Jurkat, Clone E6-1 (cell line): ENCODE data around the gene PRKN.

Experiments used
- DNase-seq: peaks from one replicate; pipeline ENCODE4 v3.0.0-alpha.2; 2011; ENCODE audit warnings: low read depth, low spot score
- H3K4me3 ChIP-seq: 2 replicates; pipeline ENCODE4 v1.5.1; 2011; ENCODE audit warnings: mild to moderate bottlenecking, low read length, control low read depth, moderate library complexity

The PRKN gene

DNA sequence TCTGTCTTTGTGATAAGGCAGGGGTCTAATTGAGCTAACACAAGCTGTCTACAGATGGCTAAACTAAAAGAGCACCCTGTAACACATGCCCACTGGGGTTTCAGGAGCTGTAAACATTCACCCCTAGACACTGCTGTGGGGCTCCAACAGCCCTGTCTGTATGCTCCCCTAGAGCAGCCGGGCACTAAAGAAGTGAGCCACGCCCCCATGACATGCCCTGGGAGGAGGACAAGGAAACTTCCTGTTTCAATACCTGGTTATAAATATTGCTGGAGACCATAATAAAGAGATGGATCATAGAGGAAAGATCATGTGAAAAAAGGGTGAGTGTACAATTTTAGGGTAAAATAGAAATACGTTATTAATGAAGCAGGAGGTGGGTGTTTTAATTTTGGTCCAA is 786.0 kb downstream of the PRKN start:
- H3K4me3 ChIP-seq: no peak overlapping the region
- no peak for DNase-seq

DNA sequence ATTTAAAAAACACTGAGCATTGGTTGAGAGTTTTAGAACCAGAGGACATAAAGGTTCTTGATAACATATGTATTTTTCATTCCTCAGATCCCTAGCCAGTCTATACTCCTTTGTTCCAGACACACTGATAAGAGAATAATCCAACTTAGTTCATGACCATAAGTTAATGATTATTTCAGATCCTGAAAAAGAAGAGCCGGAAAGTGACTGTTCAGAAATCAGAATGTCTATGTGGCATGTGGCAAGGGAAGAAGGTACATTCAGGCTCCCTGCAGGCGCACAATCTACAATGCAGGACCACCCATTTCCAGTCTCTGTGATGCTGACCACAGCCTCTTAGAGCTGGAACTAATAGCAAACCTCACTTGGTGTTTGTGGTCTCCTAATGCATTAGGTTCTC is 787.0 kb downstream of the PRKN start:
- no peak for DNase-seq
- no peak overlapping the region for H3K4me3 ChIP-seq

DNA sequence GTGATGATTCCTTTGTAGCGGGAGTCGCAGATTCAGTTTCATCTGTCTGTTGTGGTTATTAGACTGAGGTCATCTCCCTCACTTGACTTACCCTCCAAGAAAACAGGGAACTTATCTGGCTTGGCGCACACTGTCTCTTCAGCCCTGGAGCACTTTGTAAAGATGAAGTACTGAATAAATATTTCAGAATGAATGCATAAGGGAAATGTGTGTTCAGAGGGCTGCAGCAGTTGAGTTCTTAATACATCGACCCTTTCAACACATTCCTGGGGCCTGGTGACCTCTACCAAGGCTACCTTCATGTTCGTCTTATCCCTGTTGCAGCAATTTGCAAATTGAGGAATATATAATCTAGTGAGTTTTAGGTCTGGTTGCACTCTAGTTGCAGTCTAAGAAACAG is 801.2 kb downstream of the PRKN start:
- H3K4me3 ChIP-seq: no peak overlapping the region
- no peak for DNase-seq

DNA sequence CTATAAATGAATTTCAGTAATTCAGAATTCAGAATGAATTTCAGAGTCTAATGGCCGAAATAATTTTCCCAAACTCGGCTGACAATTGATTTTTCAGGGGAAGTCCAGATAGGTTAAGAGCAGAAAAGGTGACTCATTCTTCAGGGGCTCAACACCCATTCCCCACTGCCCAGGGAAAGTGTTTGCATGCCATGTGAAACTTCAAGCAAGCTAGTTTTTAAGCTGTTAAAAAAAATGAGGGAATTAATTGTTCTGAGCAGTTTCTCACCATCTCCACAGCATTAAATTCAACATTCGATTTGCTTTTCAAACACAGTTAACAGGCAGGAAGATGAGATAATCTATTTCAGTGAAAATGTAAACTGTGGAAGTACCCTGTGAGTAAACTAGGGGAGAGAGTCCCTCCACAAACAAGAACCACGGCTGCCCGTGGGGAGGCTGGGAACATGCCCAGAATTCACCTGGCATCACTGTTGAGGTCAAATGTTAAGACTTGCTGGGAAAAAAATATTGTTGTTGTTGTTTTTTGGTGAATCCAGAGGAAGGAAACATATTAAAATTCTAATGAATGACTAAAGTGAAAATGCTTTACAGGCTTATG is 803.0 kb downstream of the PRKN start:
- H3K4me3 ChIP-seq: no peak overlapping the region
- DNase-seq: no peak

DNA sequence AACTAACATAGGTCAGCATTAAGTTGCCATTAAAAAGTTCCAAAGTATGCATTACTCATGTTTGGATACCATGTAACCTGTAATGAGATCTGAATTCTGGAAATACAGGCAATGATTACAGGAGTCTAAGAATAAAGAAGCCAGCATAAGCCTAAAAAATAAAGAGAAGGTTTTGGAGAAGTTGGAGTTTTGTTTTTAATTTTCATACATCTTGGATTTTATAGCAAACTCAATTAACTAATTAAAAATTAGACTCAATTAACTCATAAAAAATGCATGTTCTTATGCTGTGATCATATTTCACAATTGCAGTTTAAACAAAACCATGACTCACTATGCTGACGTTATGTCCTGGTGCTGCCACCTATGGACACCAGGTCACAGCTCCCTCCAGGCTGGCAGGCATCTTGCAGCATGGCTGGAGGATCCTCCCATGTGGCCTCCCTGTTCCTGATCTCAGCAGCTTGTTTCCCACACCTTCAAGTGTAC is 804.9 kb downstream of the PRKN start:
- peak; percentile 16 for DNase-seq
- no peak overlapping the region for H3K4me3 ChIP-seq

DNA sequence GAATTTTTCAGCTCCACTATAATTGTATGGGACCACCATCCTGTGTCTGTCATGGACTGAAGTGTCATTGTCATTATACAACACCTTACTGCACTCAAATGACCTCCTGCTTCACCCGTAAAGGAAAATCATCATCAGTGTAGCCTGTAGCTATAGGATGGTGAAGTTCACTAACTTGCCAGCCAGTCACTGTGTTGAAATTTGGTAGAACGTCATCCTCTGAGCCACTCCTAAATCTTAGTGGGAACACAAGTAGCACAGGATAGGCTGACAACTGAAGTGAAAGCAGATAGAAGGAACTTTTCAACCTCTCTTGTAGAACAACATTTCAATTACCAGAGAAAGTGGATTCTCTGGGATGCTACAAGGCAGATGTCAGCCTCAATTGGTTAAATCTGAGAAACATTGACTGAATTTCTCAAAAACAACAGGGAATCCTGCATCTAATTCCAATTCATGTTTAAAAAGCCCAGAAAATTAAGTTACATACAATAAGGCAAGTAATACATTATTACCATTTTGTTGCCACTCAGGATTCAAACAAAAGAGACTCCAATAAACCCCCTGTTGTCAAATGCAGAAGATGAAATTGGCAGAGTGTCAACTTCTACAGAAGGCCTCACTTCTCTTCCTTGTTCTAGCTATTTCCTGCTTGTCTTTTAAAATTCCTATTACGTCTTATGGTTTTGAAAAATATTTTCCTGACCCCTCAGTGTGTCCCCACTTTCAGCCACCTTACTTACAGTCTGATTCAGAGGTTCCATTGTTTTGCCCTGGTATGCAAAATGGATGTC is 805.8 kb downstream of the PRKN start:
- DNase-seq: no peak
- H3K4me3 ChIP-seq: no peak overlapping the region

DNA sequence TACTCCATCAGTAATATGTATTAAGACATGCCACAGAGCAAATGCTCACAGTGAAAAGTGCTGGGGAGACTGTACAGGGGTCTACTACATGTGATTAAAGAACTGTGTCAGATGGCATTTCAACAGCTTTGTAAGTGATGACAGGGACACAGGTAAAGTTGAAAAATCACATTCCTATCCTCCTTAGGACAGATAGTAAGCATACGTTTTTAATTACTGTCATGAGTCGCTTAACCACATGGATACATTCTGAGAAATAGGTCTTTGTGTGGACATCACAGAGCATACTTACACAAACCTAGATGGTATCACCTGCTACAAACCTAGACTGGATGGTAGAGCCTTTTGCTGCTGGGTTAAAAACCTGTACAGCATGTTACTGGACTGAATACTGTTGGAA is 807.9 kb downstream of the PRKN start:
- H3K4me3 ChIP-seq: no peak overlapping the region
- DNase-seq: no peak

DNA sequence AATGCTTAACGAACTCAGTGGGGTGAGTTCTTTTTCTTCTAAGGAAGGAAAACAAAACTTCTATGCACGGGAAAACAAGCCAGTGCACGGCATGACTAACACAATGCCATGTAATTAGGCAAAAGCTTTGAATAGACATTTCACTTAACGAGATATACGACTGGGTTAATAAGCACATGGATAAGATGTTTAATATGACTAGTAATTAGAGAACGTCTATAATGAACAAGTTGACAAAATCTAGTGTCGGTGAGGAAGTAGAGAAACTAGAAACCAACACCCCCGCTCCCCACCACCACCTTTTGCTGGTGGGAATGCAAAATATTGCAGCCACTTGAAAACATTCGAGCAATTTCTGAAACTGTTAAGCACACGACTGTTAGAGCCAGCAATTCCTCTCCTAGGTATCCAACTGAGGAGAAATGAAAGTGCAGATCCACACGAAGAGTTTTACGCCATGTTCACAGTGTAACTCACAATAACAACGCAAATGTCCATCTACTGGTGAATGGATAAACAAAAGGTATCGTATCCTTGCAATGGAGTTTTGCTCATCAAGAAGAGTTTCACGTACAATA is 808.8 kb downstream of the PRKN start:
- DNase-seq: no peak
- H3K4me3 ChIP-seq: no peak overlapping the region

DNA sequence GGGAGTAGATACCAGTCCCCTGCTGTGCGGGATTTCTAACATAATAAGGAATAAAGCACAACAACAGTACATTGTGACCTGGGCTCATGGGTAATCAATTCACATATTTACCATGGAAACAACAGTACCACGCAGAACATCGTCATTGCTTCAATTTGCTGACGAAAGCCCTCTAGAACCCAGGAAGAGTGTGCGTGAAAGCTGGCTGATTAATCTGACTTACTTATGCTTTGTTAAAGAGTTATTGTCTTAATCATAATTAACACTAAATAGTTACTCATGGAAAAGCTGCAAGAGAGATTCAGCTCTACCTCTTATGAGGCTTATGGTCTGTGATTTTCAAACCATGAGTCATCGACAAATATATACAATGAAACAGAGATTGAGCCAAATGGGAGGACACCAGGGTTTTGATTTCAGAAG is 809.4 kb downstream of the PRKN start:
- no peak overlapping the region for H3K4me3 ChIP-seq
- DNase-seq: no peak

DNA sequence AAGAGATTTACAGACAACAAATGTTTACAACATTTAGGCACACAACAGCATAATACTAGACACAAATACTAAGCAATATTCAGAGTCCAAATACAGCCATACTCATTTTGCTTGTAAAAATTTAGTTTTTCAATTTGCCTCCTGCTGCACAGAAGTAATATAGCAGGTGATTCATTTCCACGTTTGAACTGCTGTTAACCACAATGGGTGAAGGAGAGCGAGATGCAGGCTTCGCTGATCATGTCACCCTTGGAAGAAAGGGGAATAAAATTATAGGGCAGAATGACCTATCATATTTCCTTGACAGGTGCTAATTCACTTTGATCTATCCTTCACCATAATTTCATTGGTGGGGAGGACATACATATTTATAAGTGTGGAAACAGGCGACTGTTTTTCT is 809.9 kb downstream of the PRKN start:
- H3K4me3 ChIP-seq: no peak overlapping the region
- DNase-seq: no peak

DNA sequence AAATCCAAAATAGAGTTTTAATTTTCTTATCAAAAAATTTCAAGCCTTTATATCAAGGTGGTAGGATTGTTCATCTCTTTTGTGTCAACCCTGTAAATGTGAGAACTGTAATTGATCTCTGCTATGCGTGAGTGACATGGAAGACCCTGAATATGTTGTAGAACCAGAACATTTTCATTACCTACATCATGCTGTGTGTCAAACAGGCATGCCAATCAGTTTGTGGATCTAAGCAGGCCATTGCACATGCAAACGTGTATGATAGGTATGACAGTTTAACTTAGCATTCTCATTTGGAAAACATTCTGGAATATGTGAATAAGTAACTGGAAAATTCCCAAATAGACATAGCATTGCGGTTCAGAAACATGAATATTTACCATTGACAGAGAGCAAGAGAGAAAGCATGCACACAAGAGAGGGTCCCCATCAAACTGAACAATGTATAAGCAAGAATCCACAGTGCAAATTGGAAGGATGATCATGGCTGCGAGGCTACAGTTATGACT is 812.1 kb downstream of the PRKN start:
- H3K4me3 ChIP-seq: no peak overlapping the region
- DNase-seq: no peak

DNA sequence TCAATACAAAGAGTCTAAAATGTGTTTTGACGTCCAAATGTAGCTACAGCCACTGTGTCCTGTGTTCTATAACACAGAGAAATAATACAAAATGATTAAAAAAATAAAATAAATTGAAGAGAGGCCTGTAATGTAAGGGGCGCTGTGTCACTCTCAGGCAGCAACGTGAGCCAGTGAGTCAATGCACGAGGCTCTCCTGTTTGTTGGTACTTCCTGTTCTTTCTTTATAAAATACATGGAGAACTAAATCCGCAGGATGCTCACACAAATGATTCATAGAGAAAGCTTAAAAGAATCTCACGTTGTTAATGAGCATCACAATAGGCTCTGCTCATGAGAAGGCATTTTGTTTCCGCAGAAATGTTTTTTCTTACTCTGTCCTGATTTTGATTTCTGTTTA is 818.7 kb downstream of the PRKN start:
- no peak for DNase-seq
- no peak overlapping the region for H3K4me3 ChIP-seq

DNA sequence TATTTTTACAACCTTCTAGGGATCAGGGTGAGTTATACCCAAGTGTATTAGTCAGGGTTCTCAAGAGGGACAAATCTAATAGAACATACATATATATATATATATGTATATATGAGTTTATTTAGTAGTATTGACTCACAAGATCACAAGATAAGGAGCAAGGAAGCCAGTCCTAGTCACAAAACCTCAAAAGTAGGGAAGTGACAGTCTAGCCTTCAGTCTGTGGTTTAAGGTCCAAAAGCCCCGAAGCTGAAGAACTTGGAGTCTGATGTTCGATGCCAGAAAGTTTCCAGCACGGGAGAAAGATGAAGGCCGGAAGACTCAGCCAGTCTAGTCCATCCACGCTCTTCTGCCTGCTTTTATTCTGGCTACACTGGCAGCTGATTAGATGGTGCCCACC is 821.0 kb downstream of the PRKN start:
- DNase-seq: no peak
- H3K4me3 ChIP-seq: no peak overlapping the region

DNA sequence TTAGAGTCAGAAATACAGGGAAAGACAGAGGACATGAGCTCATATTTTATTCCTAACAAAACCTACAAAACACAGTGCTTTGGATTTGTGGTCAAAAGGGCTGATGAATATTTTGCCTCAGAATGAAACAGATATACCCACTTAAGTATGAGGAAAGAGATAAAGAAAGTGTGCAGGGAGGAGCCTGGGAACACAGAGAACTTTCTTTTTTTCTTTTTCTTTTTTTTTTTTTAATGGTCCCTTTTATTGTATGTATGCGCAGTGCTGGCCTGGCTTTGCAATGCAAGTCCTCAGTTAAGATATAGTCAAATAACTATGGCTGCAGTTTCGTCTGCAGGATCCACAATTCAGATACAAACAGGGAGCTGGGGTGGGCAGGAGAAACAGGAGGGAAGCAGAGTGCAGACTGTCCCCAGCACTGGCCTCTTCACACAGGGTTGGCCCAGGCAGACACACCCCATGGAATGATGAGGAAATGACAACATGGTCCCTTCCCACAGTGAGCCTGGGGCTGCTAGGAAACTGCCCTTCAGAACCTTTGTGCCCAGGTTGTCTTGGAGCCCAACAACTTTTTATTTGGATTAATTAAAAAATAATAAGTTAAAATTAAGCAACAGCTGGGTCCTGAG is 823.9 kb downstream of the PRKN start:
- DNase-seq: no peak
- H3K4me3 ChIP-seq: no peak overlapping the region

DNA sequence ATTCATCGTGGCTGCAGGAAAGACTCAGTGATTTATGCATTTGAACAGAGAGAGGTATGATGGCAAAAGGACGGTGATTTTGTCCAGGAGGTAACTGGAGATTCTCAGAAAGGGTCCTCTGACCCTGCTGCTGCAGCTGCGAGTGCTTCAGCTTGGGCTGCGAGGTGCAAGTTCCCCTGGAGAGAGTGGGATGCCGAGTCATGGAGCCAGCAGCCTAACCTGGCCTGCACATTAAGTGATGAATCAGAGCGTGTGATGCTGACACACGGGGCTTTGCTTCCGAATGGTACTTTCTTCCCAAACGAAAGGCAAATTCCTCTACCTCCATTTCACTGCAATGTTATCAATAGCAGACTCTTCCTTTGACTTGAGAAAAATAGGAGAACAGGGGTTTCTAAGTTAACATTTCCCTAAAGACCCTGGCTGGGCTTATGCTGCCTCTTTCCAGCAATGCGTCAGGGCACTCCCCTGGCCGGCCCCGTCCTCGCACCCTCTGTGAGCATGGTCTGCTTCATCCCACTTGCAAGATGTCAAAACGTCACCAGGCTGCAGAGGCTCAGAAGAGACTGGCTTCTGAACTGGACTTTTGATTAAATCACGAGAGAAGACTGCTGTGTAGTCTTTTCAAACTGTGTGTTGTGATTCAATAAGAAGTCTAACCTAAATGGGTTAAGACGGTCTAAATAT is 825.7 kb downstream of the PRKN start:
- no peak for DNase-seq
- no peak overlapping the region for H3K4me3 ChIP-seq

DNA sequence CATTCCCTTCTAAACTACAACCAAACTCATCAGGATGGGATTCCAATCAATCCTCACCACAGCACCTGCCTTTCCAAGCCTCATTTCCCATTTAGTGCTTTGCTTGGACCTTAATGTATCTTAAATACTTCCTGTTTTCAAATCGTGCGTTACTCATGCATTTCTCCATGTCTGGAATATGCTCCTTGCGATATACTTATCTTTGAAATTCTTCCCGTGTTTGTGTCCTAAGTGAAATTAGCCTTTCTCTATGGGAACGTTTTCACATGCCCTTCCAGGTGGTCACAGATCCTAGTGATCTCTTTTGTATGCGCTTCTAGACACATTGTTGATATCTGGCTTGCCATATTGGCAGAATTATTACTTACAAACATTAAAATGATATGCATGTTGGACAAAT is 833.1 kb downstream of the PRKN start:
- DNase-seq: no peak

DNA sequence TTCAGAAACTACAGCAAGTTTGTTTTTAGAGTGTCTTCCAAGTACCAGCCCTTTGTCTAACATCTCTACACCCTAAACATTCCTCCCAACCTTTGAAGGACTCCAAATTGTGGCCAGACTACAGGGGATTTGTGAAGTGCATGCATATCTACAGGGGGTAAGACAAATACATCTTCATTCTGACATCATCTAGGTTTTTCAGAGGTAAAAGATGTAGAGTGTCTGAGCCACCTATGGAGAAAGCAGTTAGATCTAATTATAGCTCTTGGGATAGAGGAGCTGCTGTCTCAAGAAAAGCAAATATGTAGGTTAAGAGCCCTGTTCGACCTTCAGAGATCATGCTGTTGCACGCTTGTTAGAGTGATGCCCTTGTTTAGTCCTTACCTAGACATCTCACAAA is 836.0 kb downstream of the PRKN start:
- DNase-seq: no peak
- H3K4me3 ChIP-seq: no peak overlapping the region

More for the DNA sequence above, 833.1 kb downstream of the PRKN start:
- no peak overlapping the region for H3K4me3 ChIP-seq

DNA sequence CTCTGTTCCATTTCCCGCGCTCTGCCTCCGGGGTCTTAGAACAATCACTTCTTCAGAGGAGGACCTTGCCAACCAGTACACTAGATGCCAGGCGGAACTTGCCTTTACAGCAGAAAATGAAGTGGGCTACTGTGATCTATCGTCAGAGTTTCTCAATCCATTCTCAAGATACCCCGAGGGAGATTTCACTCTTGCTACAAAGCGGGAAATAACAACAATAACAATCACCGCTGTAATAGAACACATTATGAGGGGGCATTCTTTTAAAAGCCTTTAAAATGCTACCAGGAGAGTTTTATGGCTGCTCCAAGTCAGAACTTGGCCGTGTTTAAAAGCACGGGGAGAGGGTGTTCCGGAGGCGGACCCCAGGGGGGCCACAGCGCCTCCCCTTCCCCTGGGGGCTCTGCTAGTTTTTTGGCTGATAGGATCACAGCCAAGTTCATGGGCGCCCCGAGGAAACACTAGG is 836.7 kb downstream of the PRKN start:
- DNase-seq: no peak
- no peak overlapping the region for H3K4me3 ChIP-seq

DNA sequence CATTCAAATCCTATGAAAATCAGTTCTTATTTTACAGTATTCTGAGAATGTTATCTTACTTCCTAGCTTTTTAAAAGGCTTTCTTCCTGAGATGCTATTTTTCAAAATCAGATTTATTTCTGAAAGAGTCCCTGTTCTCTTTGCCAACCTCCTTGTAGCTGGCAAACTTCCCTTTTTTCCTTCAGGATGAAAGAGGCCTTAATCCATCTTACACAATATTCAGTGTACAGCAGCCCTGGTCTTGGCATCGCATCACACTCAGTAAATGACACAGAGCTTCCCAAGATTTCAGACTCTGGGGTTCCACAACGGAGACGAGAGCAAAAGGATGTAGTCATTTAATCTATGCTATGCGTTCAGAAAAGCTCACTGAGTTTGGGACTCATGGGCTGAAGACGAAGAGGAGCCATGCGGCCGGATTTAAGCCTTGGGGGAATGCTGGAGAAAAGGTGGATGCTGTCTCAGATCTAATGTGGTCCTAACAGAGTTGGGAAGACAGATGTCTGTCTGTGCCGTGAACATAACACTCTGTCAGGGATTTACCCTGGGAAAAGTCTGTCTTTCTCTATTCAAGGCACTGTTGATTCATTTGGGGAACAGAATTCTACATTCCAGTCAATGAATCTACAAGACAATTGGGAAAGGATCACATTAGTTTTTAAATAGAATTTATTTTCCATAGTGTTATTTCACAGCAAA is 837.3 kb downstream of the PRKN start:
- DNase-seq: no peak
- H3K4me3 ChIP-seq: no peak overlapping the region
